Brain microvascular endothelial cell (primary cell): ENCODE measurements around the gene TCF12.

Experiments used
- DNase-seq: peaks from one replicate; pipeline ENCODE4 v3.0.0-alpha.2; 2020
- H3K27ac ChIP-seq: fragments of 250-450 bp; sonication (Bioruptor Pico); 2 replicates; pipeline ENCODE4 v1.5.1; 2020; ENCODE audit warnings: mild to moderate bottlenecking, moderate library complexity
- H3K27me3 ChIP-seq: fragments of 250-450 bp; sonication (Bioruptor Pico); replicated peaks from 2 replicates; pipeline ENCODE4 v1.5.1; 2020; ENCODE audit warnings: mild to moderate bottlenecking
- H3K36me3 ChIP-seq: fragments of 250-450 bp; sonication (Bioruptor Pico); replicated peaks from 2 replicates; pipeline ENCODE4 v1.5.1; 2020; ENCODE audit warnings: mild to moderate bottlenecking
- H3K4me3 ChIP-seq: 2 replicates; pipeline ENCODE4 v1.5.1; 2011; ENCODE audit warnings: low read depth, mild to moderate bottlenecking, control low read depth, low read length, moderate library complexity
- in situ Hi-C: cut with HindIII; loops from 2 replicates; pipeline ENCODE4 v1.10.0; 2017; ENCODE audit warnings: low sequenced_read_pairs, low pct_ligation_motif_present
- TF ChIP-seq, protein P1 (sequence below): IDR thresholded peaks from 2 replicates; pipeline ENCODE4 v1.5.1; 2011; ENCODE audit warnings: low read depth, mild to moderate bottlenecking, moderate library complexity, low read length, control low read depth, inconsistent platforms; ENCODE audit errors: missing control alignments

TCF12 gene

DNA sequence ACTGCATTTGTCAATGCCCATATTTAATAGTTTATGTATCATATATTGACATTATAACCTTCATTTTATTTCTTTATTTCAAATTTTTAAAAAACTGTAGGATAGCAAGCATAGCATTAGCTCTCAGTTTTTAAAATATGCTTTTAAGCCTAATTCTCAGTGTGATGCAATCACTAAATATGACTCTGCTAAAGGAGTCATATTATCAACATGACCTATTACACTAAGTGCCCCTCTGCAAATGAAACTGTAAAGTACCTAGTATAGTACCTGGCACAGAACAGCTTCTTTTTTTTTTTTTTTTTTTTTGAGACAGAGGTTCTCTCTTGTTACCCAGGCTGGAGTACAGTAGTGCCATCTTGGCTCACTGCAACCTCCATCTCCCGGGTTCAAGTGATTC is 278.4 kb downstream of the TCF12 start:
- Histone ChIP-seq H3K27ac (no peak overlapping the region), H3K36me3 (peaks cover 2% of the 10 kb centered on the region), H3K4me3 (no peak overlapping the region), H3K27me3 (no peaks in the 10 kb centered on the region)
- in situ Hi-C loops, result no loop called here
- no peak for DNase-seq
- TF ChIP-seq, protein P1, sequence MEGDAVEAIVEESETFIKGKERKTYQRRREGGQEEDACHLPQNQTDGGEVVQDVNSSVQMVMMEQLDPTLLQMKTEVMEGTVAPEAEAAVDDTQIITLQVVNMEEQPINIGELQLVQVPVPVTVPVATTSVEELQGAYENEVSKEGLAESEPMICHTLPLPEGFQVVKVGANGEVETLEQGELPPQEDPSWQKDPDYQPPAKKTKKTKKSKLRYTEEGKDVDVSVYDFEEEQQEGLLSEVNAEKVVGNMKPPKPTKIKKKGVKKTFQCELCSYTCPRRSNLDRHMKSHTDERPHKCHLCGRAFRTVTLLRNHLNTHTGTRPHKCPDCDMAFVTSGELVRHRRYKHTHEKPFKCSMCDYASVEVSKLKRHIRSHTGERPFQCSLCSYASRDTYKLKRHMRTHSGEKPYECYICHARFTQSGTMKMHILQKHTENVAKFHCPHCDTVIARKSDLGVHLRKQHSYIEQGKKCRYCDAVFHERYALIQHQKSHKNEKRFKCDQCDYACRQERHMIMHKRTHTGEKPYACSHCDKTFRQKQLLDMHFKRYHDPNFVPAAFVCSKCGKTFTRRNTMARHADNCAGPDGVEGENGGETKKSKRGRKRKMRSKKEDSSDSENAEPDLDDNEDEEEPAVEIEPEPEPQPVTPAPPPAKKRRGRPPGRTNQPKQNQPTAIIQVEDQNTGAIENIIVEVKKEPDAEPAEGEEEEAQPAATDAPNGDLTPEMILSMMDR, result no peak

- in situ Hi-C loops, result no loop called here
- Histone ChIP-seq H3K27ac (no peak overlapping the region), H3K4me3 (no peak overlapping the region), H3K27me3 (no peaks in the 10 kb centered on the region), H3K36me3 (peaks cover under 1% of the 10 kb centered on the region)
- TF ChIP-seq, protein P1, result no peak
- DNase-seq, result no peak
These were observed 279.7 kb downstream of the TCF12 start for GRCh38 chr15:57198131-57198530.

- H3K4me3 ChIP-seq, result no peak overlapping the region
- H3K36me3 ChIP-seq, result no peaks in the 10 kb centered on the region
- TF ChIP-seq, protein P1, result no peak
- in situ Hi-C loops, result no loop called here
- no peak overlapping the region for H3K27ac ChIP-seq
- no peak for DNase-seq
- H3K27me3 ChIP-seq, result no peaks in the 10 kb centered on the region
These were observed 280.3 kb downstream of the TCF12 start for GRCh38 chr15:57198654-57199291.

DNA sequence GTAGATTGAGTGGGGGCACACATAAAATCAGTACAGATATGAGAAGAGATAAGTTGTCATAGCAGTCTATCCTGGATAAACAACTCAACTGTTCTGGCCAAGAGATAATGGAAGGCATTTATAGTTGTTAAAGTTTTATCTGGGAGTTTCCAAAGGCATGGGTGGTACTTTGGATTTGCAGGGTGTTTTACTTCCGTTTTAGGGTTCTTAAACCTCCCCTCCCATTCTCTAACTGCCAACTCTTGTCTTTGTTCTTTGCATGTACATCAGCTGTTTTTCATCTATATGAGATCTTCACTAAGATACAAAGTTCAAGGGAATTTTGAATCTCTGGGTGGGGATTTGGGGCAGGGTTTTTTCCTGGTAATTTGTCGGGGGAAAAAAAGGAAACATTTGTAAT is 283.1 kb downstream of the TCF12 start:
- H3K36me3 ChIP-seq, result no peaks in the 10 kb centered on the region
- H3K27ac ChIP-seq, result no peak overlapping the region
- TF ChIP-seq, protein P1, result no peak
- no peak overlapping the region for H3K4me3 ChIP-seq
- in situ Hi-C loops, result no loop called here
- no peaks in the 10 kb centered on the region for H3K27me3 ChIP-seq
- DNase-seq, result no peak

GRCh38 chr15:57203906-57204305 is 285.5 kb downstream of the TCF12 start:
- DNase-seq, result no peak
- no peaks in the 10 kb centered on the region for H3K36me3 ChIP-seq
- TF ChIP-seq, protein P1, result no peak
- in situ Hi-C loops, result no loop called here
- no peak overlapping the region for H3K27ac ChIP-seq
- no peaks in the 10 kb centered on the region for H3K27me3 ChIP-seq
- H3K4me3 ChIP-seq, result no peak overlapping the region
